Parathyroid adenoma (tissue), 2 donors: ENCODE data around the gene STK32C.

Experiments
- H2AFZ ChIP-seq: fragments of 300-600 bp; sonication (generic); one replicate; pipeline ENCODE4 v1.7.0; 2017; ENCODE audit warnings: antibody characterized with exemption, mild to moderate bottlenecking
- H3K27ac ChIP-seq: fragments of 300-600 bp; sonication (generic); one replicate; pipeline ENCODE4 v1.7.0; 2017
- H3K27me3 ChIP-seq: fragments of 300-600 bp; sonication (generic); one replicate; pipeline ENCODE4 v1.7.0; 2017; ENCODE audit warnings: low read length; ENCODE audit not compliant: control insufficient read depth, insufficient read depth
- H3K36me3 ChIP-seq: fragments of 300-600 bp; sonication (generic); one replicate; pipeline ENCODE4 v1.7.0; 2017; ENCODE audit warnings: low read length; ENCODE audit not compliant: control insufficient read depth, insufficient read depth
- H3K4me1 ChIP-seq: fragments of 300-600 bp; sonication (generic); one replicate; pipeline ENCODE4 v1.7.0; 2017; ENCODE audit warnings: control low read depth
- H3K4me2 ChIP-seq: fragments of 300-600 bp; sonication (generic); one replicate; pipeline ENCODE4 v1.7.0; 2017; ENCODE audit warnings: low read length
- H3K4me3 ChIP-seq: fragments of 300-600 bp; sonication (generic); one replicate; pipeline ENCODE4 v1.7.0; 2017; ENCODE audit warnings: low read depth, low read length
- H3K79me2 ChIP-seq: fragments of 300-600 bp; sonication (generic); one replicate; pipeline ENCODE4 v1.7.0; 2017; ENCODE audit warnings: control low read depth
- H3K9ac ChIP-seq: fragments of 300-600 bp; sonication (generic); one replicate; pipeline ENCODE4 v1.7.0; 2017; ENCODE audit warnings: mild to moderate bottlenecking
- H3K9me3 ChIP-seq: fragments of 300-600 bp; sonication (generic); one replicate; pipeline ENCODE4 v1.7.0; 2017; ENCODE audit warnings: low read length; ENCODE audit not compliant: control insufficient read depth
- CTCF ChIP-seq: fragments of 300-600 bp; sonication (generic); IDR thresholded peaks from one replicate; pipeline ENCODE4 v1.7.0; 2017; ENCODE audit warnings: antibody characterized with exemption, mild to moderate bottlenecking
- donor health status: primary hyperparathyroidism.

STK32C gene

DNA sequence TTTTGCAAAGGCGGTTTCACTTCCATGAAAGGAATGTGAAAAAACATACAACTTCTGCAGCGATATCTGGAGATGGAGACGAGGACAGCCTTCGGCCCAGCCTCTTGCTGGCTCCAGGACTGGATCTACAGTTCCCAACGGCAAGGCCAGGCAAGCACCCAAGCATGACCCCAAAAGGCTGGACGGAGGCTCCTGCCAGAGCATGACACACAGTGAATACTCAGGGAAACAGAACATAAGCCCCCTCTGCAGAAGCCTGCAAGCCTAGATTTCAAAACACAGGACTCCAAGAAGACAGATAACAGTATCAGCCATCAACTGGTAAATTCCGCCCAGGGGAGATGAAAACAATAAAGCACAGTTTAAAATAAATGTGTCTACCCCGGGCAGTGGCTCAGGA lies 21.0 kb upstream of the STK32C start:
- no peak overlapping the region for H2AFZ ChIP-seq
- H3K4me2 ChIP-seq, result no peak overlapping the region
- H3K79me2 ChIP-seq, result no peaks in the 10 kb centered on the region
- peaks cover under 1% of the 10 kb centered on the region for H3K4me1 ChIP-seq
- H3K27me3 ChIP-seq, result no peaks in the 10 kb centered on the region
- no peak for TF ChIP-seq CTCF
- no peak overlapping the region for H3K9ac ChIP-seq
- no peak overlapping the region for H3K27ac ChIP-seq
- H3K4me3 ChIP-seq, result no peak overlapping the region
- H3K9me3 ChIP-seq, result no peaks in the 10 kb centered on the region
- no peaks in the 10 kb centered on the region for H3K36me3 ChIP-seq

- Histone ChIP-seq H3K9ac (no peak overlapping the region), H3K79me2 (no peaks in the 10 kb centered on the region), H3K4me3 (no peak overlapping the region), H3K27me3 (no peaks in the 10 kb centered on the region), H3K4me2 (no peak overlapping the region), H3K4me1 (no peaks in the 10 kb centered on the region), H2AFZ (no peak overlapping the region), H3K36me3 (no peaks in the 10 kb centered on the region), H3K27ac (no peak overlapping the region), H3K9me3 (no peaks in the 10 kb centered on the region)
- no peak for TF ChIP-seq CTCF
Observed at GRCh38 chr10:132328106-132328505, 20.4 kb upstream of the STK32C start.

- TF ChIP-seq CTCF, result no peak
- Histone ChIP-seq H2AFZ (no peak overlapping the region), H3K9me3 (no peaks in the 10 kb centered on the region), H3K27me3 (no peaks in the 10 kb centered on the region), H3K4me1 (no peaks in the 10 kb centered on the region), H3K36me3 (no peaks in the 10 kb centered on the region), H3K79me2 (no peaks in the 10 kb centered on the region), H3K4me3 (no peak overlapping the region), H3K27ac (no peak overlapping the region), H3K4me2 (no peak overlapping the region), H3K9ac (no peak overlapping the region)
Observed at GRCh38 chr10:132326925-132327324, 19.2 kb upstream of the STK32C start.

DNA sequence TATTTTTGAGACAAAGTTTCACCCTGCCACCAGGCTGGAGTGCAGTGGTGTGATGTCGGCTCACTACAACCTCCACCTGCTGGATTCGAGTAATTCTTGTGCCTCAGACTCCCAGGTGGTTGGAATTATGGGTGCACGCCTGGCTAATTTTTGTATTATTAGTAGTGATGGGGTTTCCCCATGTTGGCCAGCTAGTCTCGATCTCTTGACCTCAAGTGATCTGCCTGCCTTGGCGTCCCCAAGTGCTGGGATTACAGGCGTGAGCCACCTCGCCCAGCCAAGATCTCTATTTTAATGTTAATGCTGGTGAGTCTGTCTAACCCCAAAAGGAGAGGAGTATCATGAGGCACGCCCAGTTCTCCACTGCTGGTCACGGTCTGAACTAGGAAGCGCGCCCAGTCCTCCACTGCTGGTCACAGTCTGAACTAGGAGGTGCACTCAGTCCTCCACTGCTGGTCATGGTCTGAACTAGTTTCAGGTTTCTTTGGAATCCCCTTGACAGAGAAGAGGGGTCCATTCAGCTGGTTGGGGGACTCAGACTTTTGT lies 18.7 kb upstream of the STK32C start:
- H2AFZ ChIP-seq, result no peak overlapping the region
- H3K27me3 ChIP-seq, result no peaks in the 10 kb centered on the region
- H3K4me3 ChIP-seq, result no peak overlapping the region
- no peaks in the 10 kb centered on the region for H3K9me3 ChIP-seq
- H3K36me3 ChIP-seq, result no peaks in the 10 kb centered on the region
- no peak overlapping the region for H3K9ac ChIP-seq
- TF ChIP-seq CTCF, result no peak
- no peaks in the 10 kb centered on the region for H3K4me1 ChIP-seq
- H3K27ac ChIP-seq, result no peak overlapping the region
- H3K79me2 ChIP-seq, result no peaks in the 10 kb centered on the region
- H3K4me2 ChIP-seq, result no peak overlapping the region

- Histone ChIP-seq H3K4me3 (no peak overlapping the region), H3K9me3 (no peaks in the 10 kb centered on the region), H3K27ac (no peak overlapping the region), H3K79me2 (no peaks in the 10 kb centered on the region), H3K4me2 (no peak overlapping the region), H3K27me3 (no peaks in the 10 kb centered on the region), H3K9ac (no peak overlapping the region), H3K4me1 (peaks cover 13% of the 10 kb centered on the region), H2AFZ (no peak overlapping the region), H3K36me3 (no peaks in the 10 kb centered on the region)
- no peak for TF ChIP-seq CTCF
Observed at GRCh38 chr10:132324186-132324585, 16.4 kb upstream of the STK32C start.
